HEK293T (cell line): Measurements from ENCODE around the gene AOPEP.

Experiments used
- CTCF ChIA-PET: fragments of 350-600 bp; formaldehyde crosslinking; extraction: SDS; loops from one replicate; lab custom pipeline; 2021; ENCODE audit warnings: antibody characterized with exemption, inconsistent platforms; lab: Yijun Ruan, JAX
- POLR2A ChIA-PET: fragments of 350-600 bp; formaldehyde crosslinking; extraction: SDS; loops from one replicate; lab custom pipeline; 2020; ENCODE audit warnings: antibody characterized with exemption, inconsistent platforms; lab: Yijun Ruan, JAX
- DNase-seq: peaks from one replicate; pipeline ENCODE4 v3.0.0; 2012; ENCODE audit warnings: mixed read lengths; ENCODE audit errors: extremely low spot score
- ARNT ChIP-seq: fragments of 450-650 bp; IDR thresholded peaks from 2 replicates; pipeline ENCODE4 v1.6.1; 2017; ENCODE audit warnings: mild to moderate bottlenecking
- BHLHE40 ChIP-seq: fragments of 450-650 bp; IDR thresholded peaks from 2 replicates; pipeline ENCODE4 v1.6.1; 2016; ENCODE audit warnings: mild to moderate bottlenecking, moderate library complexity, borderline replicate concordance
- CTBP1 ChIP-seq: fragments of 450-650 bp; IDR thresholded peaks from 2 replicates; pipeline ENCODE4 v1.6.1; 2016; ENCODE audit warnings: borderline replicate concordance
- ELF4 ChIP-seq: fragments of 450-650 bp; IDR thresholded peaks from 2 replicates; pipeline ENCODE4 v1.6.1; 2017; ENCODE audit warnings: antibody characterized with exemption
- FOXA1 ChIP-seq: fragments of 450-650 bp; IDR thresholded peaks from 2 replicates; pipeline ENCODE4 v1.6.1; 2016; ENCODE audit warnings: mild to moderate bottlenecking
- FOXK2 ChIP-seq: fragments of 450-650 bp; IDR thresholded peaks from 2 replicates; pipeline ENCODE4 v1.6.1; 2016; ENCODE audit warnings: mild to moderate bottlenecking
- FOXM1 ChIP-seq: fragments of 450-650 bp; IDR thresholded peaks from 2 replicates; pipeline ENCODE4 v1.6.1; 2017; ENCODE audit warnings: mild to moderate bottlenecking, borderline replicate concordance
- HDGF ChIP-seq: fragments of 450-650 bp; IDR thresholded peaks from 2 replicates; pipeline ENCODE4 v1.6.1; 2017; ENCODE audit warnings: antibody characterized with exemption, borderline replicate concordance
- L3MBTL2 ChIP-seq: fragments of 450-650 bp; conservative IDR thresholded peaks from 2 replicates; pipeline ENCODE4 v1.6.1; 2016; ENCODE audit warnings: mild to moderate bottlenecking
- LEF1 ChIP-seq: fragments of 450-650 bp; IDR thresholded peaks from 2 replicates; pipeline ENCODE4 v1.6.1; 2017; ENCODE audit warnings: mild to moderate bottlenecking, borderline replicate concordance
- NFRKB ChIP-seq: fragments of 450-650 bp; IDR thresholded peaks from 2 replicates; pipeline ENCODE4 v1.6.1; 2016; ENCODE audit warnings: mild to moderate bottlenecking, moderate library complexity
- SP1 ChIP-seq: fragments of 450-650 bp; IDR thresholded peaks from 2 replicates; pipeline ENCODE4 v1.6.1; 2017
- SUZ12 ChIP-seq: fragments of 450-650 bp; IDR thresholded peaks from 2 replicates; pipeline ENCODE4 v1.6.1; 2016; ENCODE audit warnings: mild to moderate bottlenecking
- TARDBP ChIP-seq: fragments of 450-650 bp; IDR thresholded peaks from 2 replicates; pipeline ENCODE4 v1.6.1; 2016
- ZNF384 ChIP-seq: fragments of 450-650 bp; IDR thresholded peaks from 2 replicates; pipeline ENCODE4 v1.6.1; 2016
- TF ChIP-seq, protein P1 (sequence below): fragments of 450-650 bp; IDR thresholded peaks from 2 replicates; pipeline ENCODE4 v1.6.1; 2016

Gene AOPEP

DNA sequence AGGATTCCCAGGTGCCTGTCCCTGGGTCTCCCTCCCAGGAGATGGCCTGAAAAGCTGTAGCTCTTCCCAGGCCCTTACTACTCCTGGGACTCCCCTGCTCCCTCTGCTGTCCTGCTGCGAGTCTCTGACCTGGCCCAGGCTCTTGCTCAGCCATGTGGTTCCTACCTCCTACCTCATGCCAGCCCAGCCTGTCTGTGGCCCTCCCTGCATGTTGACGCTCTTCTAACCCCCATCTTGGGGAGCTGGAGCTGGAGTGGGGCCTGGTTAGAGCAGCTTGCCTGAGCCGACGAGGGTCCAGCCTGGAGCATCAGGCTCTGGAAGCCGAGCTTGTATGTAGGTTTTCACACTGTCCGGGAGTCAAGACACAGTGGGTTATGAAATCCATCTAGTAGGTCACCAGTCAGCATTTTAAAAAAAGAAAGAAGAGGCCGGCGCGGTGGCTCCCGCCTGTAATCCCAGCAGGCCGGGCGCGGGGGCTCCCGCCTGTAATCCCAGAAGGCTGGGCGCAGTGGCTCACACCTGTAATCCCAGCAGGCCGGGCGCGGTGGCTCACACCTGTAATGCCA, 346.6 kb downstream of the AOPEP start:
- no peak for TF ChIP-seq BHLHE40
- TF ChIP-seq ZNF384: no peak
- no peak for TF ChIP-seq FOXM1
- TF ChIP-seq LEF1: no peak
- no peak for TF ChIP-seq FOXA1
- no peak for TF ChIP-seq ELF4
- no peak for TF ChIP-seq CTBP1
- no peak for TF ChIP-seq TARDBP
- no peak for TF ChIP-seq SUZ12
- TF ChIP-seq SP1: no peak
- TF ChIP-seq, protein P1, sequence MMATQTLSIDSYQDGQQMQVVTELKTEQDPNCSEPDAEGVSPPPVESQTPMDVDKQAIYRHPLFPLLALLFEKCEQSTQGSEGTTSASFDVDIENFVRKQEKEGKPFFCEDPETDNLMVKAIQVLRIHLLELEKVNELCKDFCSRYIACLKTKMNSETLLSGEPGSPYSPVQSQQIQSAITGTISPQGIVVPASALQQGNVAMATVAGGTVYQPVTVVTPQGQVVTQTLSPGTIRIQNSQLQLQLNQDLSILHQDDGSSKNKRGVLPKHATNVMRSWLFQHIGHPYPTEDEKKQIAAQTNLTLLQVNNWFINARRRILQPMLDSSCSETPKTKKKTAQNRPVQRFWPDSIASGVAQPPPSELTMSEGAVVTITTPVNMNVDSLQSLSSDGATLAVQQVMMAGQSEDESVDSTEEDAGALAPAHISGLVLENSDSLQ: no peak
- TF ChIP-seq L3MBTL2: no peak
- no peak for TF ChIP-seq ARNT
- no peak for TF ChIP-seq NFRKB
- no peak for TF ChIP-seq FOXK2
- no peak for TF ChIP-seq HDGF
- ChIA-PET POLR2A (no interaction called here), CTCF (interaction anchor here (1.0 kb wide), 1 partner anchor 393 kb away, joined by 3 read pairs; no protein-coding TSS in a partner anchor)
- no peak for DNase-seq

DNA sequence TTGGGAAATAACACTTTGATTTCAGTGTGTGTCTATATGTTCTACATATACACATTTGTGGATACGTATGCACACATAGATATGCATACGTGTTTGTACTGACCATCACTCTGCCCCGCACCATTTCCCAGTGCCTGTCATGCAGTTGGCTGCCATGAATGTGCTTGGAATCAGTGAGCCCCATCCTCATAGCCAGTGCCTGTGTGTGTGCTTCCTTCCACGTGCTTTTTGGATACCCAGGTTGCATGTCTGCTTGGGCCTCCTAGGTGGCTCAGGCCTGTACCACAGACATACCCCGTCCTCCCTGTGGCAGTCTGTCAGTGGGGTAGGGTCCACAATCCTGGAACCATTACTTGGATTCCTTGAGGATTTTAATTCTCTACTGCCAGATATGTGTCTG, 347.4 kb downstream of the AOPEP start:
- DNase-seq: no peak
- ChIA-PET CTCF (no interaction called here), POLR2A (no interaction called here)
- TF ChIP-seq BHLHE40 (no peak), NFRKB (no peak), TARDBP (no peak), HDGF (no peak), ELF4 (no peak), FOXA1 (no peak)

DNA sequence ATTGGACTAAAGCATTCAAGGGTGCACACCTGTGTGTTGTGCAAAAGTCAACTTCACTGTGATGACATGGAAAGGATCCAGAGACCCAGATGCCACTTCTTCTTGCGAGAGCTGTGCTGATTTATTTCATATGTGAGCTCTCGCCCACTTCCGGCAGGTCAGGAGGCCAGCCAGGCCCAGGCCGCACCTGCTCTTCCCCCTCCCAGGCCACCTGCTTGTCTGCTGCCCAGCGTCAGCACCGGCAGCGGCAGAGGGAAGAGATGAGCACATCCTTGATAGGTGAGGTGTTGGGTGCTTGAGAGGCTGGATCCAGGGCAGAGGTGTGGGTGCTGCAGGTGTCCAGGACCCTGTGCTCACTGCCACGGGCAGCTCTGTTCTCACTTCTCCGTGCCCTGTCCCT, 348.1 kb downstream of the AOPEP start:
- ChIA-PET POLR2A (no interaction called here), CTCF (no interaction called here)
- no peak for DNase-seq
- no peak for TF ChIP-seq ZNF384
- no peak for TF ChIP-seq ARNT
- no peak for TF ChIP-seq SP1
- TF ChIP-seq NFRKB: no peak

DNA sequence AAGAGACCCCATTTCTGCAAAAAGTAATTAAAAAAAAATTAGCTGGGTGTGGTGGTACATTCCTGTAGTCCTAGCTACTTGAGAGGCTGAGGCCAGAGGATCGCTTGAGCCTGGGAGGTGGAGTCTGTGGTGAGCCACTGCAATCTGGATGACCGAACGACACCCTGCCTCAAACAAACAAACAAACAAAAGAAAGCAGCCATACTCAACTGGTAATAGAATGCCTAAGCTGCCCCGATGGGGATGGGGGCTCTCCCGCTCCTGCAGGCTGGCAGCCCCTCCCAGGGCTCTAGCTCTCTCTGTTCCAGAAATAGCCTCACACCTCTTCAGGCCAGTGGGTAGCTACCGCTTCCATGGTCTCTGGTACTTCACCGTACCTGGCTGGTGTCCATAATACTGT, 349.2 kb downstream of the AOPEP start:
- POLR2A ChIA-PET: no interaction called here
- TF ChIP-seq SP1: no peak
- TF ChIP-seq LEF1: no peak
- TF ChIP-seq ZNF384: no peak
- TF ChIP-seq ARNT: no peak
- TF ChIP-seq TARDBP: no peak
- no peak for TF ChIP-seq FOXA1
- no peak for TF ChIP-seq BHLHE40
- TF ChIP-seq SUZ12: no peak
- no peak for TF ChIP-seq NFRKB
- TF ChIP-seq HDGF: no peak
- DNase-seq: no peak
- CTCF ChIA-PET: no interaction called here

DNA sequence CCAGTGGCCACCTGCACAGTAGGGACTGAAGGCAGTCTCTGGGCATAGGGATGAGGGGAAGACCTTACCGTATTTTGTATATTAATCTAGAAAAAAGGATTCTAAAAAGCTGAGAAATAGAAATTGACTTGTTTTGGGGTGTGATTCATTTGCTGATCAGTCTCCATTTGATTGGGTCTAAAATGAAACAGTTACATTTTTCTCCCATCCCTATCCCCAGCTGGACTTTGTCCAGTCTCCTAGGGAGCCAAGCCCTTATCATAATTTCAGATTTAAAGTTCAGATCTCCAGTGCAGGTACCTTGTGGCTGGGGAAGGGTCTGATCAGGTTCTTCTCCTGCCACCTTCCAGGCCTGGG, 350.2 kb downstream of the AOPEP start:
- POLR2A ChIA-PET: no interaction called here
- DNase-seq: no peak
- CTCF ChIA-PET: no interaction called here
- TF ChIP-seq FOXA1 (no peak), ZNF384 (no peak), L3MBTL2 (no peak), LEF1 (no peak), FOXK2 (no peak)
- TF ChIP-seq, protein P1: no peak

DNA sequence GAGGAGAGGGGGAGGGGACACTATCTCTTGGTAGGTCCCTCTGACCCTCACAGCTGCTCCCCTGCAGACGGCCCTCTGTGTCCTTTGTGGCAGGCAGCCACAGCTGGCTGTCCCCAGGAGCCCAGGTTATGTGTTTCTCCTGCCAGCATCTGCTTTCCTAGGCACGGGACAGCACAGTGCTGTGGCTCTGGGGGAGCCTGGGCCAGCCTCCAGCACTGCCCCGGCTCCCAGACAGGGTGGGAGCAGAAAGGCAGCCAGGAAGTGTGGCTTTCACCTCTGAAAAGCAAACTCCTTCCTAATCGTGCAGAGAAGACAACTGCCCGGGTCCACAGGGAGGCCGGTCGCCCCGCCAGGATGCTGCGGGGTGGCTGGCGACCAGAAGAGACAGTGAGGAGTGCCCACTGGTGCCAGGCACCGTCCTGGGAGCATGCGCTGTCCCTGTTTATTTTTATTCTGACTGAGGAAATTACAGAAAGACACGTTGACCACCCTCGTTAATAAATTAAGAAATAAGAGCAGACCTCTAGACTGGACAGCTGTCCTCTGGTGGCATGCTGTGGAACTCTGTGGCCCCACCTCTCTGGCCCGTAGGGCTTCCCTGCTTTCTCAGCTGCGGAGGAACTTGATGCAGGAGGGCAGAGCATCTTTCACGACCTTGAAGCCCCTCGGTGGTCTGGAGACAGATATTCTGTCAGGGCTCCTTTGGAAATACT, 350.7 kb downstream of the AOPEP start:
- no peak for TF ChIP-seq TARDBP
- no peak for TF ChIP-seq FOXA1
- POLR2A ChIA-PET: no interaction called here
- CTCF ChIA-PET: no interaction called here
- no peak for DNase-seq

DNA sequence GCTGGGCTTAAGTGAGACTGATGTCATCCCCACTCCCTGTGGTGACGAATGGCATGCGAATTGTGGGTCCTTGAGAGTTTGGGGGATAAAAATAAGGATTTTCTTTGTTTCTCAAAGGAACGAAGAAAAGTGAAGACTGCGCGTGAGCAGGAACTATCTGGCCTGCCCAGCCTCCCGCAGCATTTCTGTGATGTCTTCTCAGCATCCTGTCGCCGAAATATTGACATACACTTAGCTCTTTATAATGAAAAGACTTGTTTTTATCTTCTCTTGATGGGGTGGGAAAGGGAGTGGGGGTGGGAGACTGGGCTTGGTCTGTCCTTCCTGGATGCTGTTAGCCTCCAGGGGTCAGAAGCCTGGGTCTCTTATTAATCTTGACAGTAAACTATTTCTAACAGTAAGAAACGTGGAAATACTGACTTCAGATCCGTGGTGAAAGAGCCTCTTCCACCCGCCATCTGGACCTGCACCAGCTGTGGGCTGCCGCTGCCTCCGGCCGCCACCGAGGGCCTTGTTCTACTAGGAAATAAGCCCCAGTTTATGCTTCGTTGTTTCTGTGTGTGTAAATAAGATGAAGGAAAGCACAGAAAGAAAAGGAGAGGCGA, 351.4 kb downstream of the AOPEP start:
- ChIA-PET CTCF (no interaction called here), POLR2A (no interaction called here)
- TF ChIP-seq FOXM1: no peak
- TF ChIP-seq TARDBP: no peak
- TF ChIP-seq L3MBTL2: no peak
- no peak for TF ChIP-seq BHLHE40
- no peak for TF ChIP-seq SUZ12
- no peak for TF ChIP-seq FOXK2
- TF ChIP-seq ARNT: no peak
- no peak for TF ChIP-seq SP1
- no peak for TF ChIP-seq FOXA1
- TF ChIP-seq NFRKB: no peak
- no peak for TF ChIP-seq ELF4
- TF ChIP-seq, protein P1: no peak
- no peak for TF ChIP-seq HDGF
- TF ChIP-seq LEF1: no peak
- TF ChIP-seq CTBP1: no peak
- no peak for TF ChIP-seq ZNF384
- no peak for DNase-seq
